Vagina (tissue), 2 donors: ENCODE results near the gene TST. TPM values are rescaled to one million over a fixed set of nuclear protein-coding genes. Genes with fewer than 3 reads are reported as not detected.

Experiments used
- DNase-seq, 2 donors: peaks; one replicate each; pipeline ENCODE4 v3.0.0-alpha.2; 2017; ENCODE audit errors: extremely low spot score in 2 of 2
- H3K27ac ChIP-seq: fragments of 200-600 bp; sonication (generic); one replicate; pipeline ENCODE4 v1.5.1; 2019
- H3K27me3 ChIP-seq: fragments of 200-600 bp; sonication (generic); one replicate; pipeline ENCODE4 v1.5.1; 2019
- H3K36me3 ChIP-seq, 2 donors: fragments of 200-600 bp; sonication (generic); one replicate each; pipeline ENCODE4 v1.5.1; 2017 to 2019
- H3K4me1 ChIP-seq: fragments of 200-600 bp; sonication (generic); one replicate; pipeline ENCODE4 v1.5.1; 2019
- H3K4me3 ChIP-seq, 2 donors: fragments of 200-600 bp; sonication (generic); 1 replicate in 1 of 2; 2 replicates in 1 of 2; pipeline ENCODE4 v1.5.1; 2016 to 2019
- H3K9me3 ChIP-seq: fragments of 200-600 bp; sonication (generic); one replicate; pipeline ENCODE4 v1.5.1; 2019
- POLR2A ChIP-seq, 2 donors: fragments of 450-650 bp; IDR thresholded peaks; one replicate each; pipeline ENCODE4 v1.6.1; 2017; ENCODE audit warnings: antibody characterized with exemption in 2 of 2, mild to moderate bottlenecking in 2 of 2, moderate library complexity in 2 of 2
- POLR2AphosphoS5 ChIP-seq, 2 donors: sonication (generic); formaldehyde crosslinking; IDR thresholded peaks; one replicate each; pipeline ENCODE4 v1.9.0; 2017; ENCODE audit warnings: antibody characterized with exemption in 2 of 2, mild to moderate bottlenecking in 2 of 2, low read depth in 1 of 2; ENCODE audit not compliant: insufficient read depth in 1 of 2
- intact Hi-C: fragments of 100-400 bp; cut with DNase I; formaldehyde crosslinking; loops from one replicate; pipeline ENCODE4 v1.15.1; 2023
- total RNA-seq: library from RNA; depleted of rRNA; stranded (reverse); fragments of >200 nt; gene quantifications from one replicate; pipeline ENCODE4 v1.2.3, GENCODE V29; 2016
- TF ChIP-seq, protein P1 (sequence below), 3 experiments: fragments of 450-650 bp in 2 of 3; fragments of 200-600 bp in 1 of 3; sonication (generic) in 1 of 3; IDR thresholded peaks; one replicate each; pipeline ENCODE4 v1.5.1; 2017 to 2019; ENCODE audit warnings: antibody characterized with exemption in 3 of 3, mild to moderate bottlenecking in 2 of 3, moderate library complexity in 2 of 3

Gene TST
- total RNA-seq, 1 donor from 2014 or later, result 50.8 TPM

DNA sequence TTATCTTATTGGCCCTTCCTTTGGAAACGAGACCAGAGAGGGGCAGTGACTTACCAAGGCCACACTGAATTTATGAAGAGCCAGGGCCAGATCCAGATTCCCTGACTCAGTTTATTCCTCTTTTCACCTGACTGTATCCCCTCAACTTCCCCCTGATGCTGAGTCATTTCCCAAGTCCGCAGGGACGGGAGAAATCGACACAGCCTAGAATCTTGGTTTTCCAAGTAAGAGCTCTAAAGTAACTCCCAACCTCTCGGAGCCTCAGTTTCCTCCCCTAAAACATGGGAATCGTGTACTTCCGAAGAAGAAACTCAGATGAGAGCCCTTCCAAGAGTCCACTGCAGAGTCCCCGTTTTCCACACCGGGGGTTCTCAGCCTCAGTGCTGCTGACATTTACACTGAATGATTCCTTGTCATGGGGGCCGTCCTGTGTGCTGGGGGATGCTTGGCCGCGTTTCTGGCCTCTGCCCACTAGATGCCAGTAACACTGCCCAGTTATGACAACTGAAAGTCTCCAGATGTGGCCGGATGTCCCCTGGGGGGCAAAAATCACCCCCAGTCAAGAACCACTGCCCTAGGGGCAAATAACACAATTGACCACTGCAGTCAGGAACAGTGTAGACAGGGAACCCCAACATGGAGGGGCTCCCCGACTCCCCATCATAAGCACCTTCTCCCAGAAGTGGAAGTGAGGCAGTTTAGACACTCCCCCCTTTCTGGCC lies 11.5 kb upstream of the TST start:
- peaks cover 18% of the 10 kb centered on the region for H3K4me1 ChIP-seq

DNA sequence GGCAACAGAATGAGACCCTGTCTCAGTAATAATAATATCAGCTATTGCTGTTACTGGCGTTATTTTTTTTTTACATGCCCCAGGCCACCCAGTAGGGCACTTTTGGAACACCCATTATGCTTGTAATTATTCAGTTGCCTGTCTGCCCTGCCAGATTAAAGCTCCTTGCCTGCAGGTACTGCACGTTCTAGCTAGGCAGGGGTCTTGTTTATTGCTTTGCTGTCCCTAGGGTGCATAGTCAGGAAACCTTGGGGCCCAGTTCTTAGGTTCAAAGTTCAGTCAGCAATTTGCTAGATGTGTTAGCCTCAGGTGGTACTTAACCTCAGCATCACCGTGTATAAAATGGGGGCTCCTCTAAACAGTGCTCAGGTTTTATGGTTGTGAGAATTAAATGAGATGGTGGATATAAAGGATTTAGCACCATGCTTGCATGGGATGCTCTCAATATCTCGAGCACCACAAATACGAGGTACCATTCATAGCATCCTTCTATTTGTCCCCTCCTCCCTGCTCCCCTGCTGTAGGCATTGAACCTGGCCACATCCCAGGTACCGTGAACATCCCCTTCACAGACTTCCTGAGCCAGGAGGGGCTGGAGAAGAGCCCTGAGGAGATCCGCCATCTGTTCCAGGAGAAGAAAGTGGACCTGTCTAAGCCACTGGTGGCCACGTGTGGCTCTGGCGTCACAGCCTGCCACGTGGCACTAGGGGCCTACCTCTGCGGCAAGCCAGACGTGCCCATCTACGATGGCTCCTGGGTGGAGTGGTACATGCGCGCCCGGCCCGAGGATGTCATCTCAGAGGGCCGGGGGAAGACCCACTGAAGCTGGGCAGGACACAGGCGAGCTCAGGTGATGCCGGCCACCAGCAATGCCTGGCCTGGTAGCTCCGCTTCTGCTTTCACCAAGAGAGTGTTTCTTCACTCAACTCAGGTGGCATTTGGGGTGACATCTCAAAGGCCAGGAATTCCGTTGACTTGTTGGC lies 9.7 kb upstream of the TST start:
- H3K4me3 ChIP-seq, result no peak overlapping the region
- no peaks in the 10 kb centered on the region for H3K27me3 ChIP-seq
- TF ChIP-seq POLR2A (IDR thresholded peaks at IDR 0.05) (no peak), POLR2AphosphoS5 (IDR thresholded peaks at IDR 0.05; ENCODE audit: insufficient read depth in 1 of 2, low read depth in 1 of 2) (no peak)
- TF ChIP-seq, protein P1, sequence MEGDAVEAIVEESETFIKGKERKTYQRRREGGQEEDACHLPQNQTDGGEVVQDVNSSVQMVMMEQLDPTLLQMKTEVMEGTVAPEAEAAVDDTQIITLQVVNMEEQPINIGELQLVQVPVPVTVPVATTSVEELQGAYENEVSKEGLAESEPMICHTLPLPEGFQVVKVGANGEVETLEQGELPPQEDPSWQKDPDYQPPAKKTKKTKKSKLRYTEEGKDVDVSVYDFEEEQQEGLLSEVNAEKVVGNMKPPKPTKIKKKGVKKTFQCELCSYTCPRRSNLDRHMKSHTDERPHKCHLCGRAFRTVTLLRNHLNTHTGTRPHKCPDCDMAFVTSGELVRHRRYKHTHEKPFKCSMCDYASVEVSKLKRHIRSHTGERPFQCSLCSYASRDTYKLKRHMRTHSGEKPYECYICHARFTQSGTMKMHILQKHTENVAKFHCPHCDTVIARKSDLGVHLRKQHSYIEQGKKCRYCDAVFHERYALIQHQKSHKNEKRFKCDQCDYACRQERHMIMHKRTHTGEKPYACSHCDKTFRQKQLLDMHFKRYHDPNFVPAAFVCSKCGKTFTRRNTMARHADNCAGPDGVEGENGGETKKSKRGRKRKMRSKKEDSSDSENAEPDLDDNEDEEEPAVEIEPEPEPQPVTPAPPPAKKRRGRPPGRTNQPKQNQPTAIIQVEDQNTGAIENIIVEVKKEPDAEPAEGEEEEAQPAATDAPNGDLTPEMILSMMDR (IDR thresholded peaks at IDR 0.05), result no peak
- DNase-seq, result no peak
- intact Hi-C loops, result no loop called here
- H3K27ac ChIP-seq, result no peak overlapping the region
- H3K4me1 ChIP-seq, result peaks cover 26% of the 10 kb centered on the region
- H3K9me3 ChIP-seq, result no peaks in the 10 kb centered on the region
- H3K36me3 ChIP-seq, result peaks cover 0 to 46% of the 10 kb centered on the region in 2 donors

More for the DNA sequence above, 11.5 kb upstream of the TST start:
- no peak for TF ChIP-seq POLR2AphosphoS5 (IDR thresholded peaks at IDR 0.05; ENCODE audit: insufficient read depth in 1 of 2, low read depth in 1 of 2)
- TF ChIP-seq, protein P1 (IDR thresholded peaks at IDR 0.05), result no peak
- no peak overlapping the region for H3K27ac ChIP-seq
- no peaks in the 10 kb centered on the region for H3K27me3 ChIP-seq
- H3K9me3 ChIP-seq, result no peaks in the 10 kb centered on the region
- no peak for DNase-seq
- intact Hi-C loops, result no loop called here
- peaks cover 0 to 36% of the 10 kb centered on the region in 2 donors for H3K36me3 ChIP-seq
- no peak overlapping the region for H3K4me3 ChIP-seq

DNA sequence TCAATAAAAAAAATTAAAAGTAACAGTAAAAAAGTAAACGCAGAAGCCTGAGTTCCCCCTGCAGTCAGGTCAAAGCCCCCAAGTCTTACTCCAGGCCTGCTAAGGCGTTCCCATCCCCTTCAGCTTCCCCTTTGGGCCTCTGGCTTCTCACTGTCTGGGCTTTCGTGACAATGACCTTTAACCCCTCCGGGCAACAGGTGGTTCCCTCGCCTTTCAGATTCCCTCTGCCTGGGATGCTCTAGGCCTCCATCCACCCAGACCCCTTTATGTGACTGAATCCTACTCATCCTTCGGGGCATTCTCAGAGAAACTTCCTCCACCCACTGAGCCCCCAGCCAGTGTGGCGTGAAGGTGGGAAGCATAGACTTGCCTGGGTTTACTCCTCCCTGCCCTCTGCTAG lies 8.3 kb upstream of the TST start:
- Histone ChIP-seq H3K4me1 (peaks cover 18% of the 10 kb centered on the region), H3K9me3 (no peaks in the 10 kb centered on the region), H3K27ac (no peak overlapping the region), H3K27me3 (no peaks in the 10 kb centered on the region), H3K36me3 (peaks cover 0 to 46% of the 10 kb centered on the region in 2 donors), H3K4me3 (no peak overlapping the region)
- no peak for DNase-seq
- TF ChIP-seq, protein P1 (IDR thresholded peaks at IDR 0.05), result no peak
- TF ChIP-seq POLR2A (IDR thresholded peaks at IDR 0.05) (no peak), POLR2AphosphoS5 (IDR thresholded peaks at IDR 0.05; ENCODE audit: insufficient read depth in 1 of 2, low read depth in 1 of 2) (no peak)
- intact Hi-C loops, result no loop called here

DNA sequence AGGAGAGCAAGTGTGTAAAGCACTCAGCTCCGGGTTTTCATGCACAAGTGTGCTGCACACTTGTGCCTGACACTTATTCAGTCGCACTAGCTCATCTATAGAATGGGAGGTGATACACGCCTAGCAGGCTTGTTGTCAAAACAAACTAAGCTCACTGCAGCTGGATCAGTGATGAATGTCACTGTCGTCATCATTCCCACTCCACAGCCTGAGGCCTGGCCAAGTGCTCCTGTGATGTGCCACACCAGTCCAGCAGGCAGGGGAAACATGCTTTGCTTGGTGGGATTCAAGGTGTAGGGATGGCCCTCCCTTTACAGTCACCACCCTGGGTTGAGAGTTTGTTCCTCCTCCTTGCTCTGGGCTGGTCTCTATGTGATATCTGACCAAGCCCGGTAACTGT lies 7.1 kb upstream of the TST start:
- H3K4me1 ChIP-seq, result peaks cover 24% of the 10 kb centered on the region
- no peaks in the 10 kb centered on the region for H3K27me3 ChIP-seq
- H3K9me3 ChIP-seq, result no peaks in the 10 kb centered on the region
- H3K27ac ChIP-seq, result no peak overlapping the region
- intact Hi-C loops, result no loop called here
- H3K36me3 ChIP-seq, result peaks cover 0 to 46% of the 10 kb centered on the region in 2 donors
- TF ChIP-seq POLR2AphosphoS5 (IDR thresholded peaks at IDR 0.05; ENCODE audit: insufficient read depth in 1 of 2, low read depth in 1 of 2), result no peak
- TF ChIP-seq, protein P1 (IDR thresholded peaks at IDR 0.05), result no peak
- TF ChIP-seq POLR2A (IDR thresholded peaks at IDR 0.05), result no peak
- no peak for DNase-seq
- no peak overlapping the region for H3K4me3 ChIP-seq
